ENCODE results near the gene CLDN24. TPM values are rescaled to one million over a fixed set of nuclear protein-coding genes. Genes with fewer than 3 reads are reported as not detected.

Gene CLDN24
- total and polyA plus RNA-seq, 2 donors (not counting 3 experiments of a cell fraction or from before 2014, with no cell fraction given) = not detected

- TF ChIP-seq POLR2AphosphoS5 (IDR thresholded peaks at IDR 0.05; ENCODE audit: insufficient read depth, low read depth, low read length) (no peak), FOS (IDR thresholded peaks at IDR 0.05; ENCODE audit: borderline replicate concordance, insufficient read depth, low read length) (no peak), GATA2 (IDR thresholded peaks at IDR 0.05; ENCODE audit: insufficient read depth, insufficient read length, low read depth, low read length) (no peak), MAX (IDR thresholded peaks at IDR 0.05; ENCODE audit: insufficient read depth, insufficient read length) (no peak), MYC (IDR thresholded peaks at IDR 0.05; ENCODE audit: low read depth, low read length) (no peak), POLR2A (IDR thresholded peaks at IDR 0.05; ENCODE audit: low read depth, low read length) (no peak), JUN (IDR thresholded peaks at IDR 0.05; ENCODE audit: borderline replicate concordance, insufficient read depth, insufficient read length, low read depth) (no peak), EZH2 (IDR thresholded peaks at IDR 0.05; ENCODE audit: borderline replicate concordance, low read depth, low read length, severe bottlenecking) (no peak), CTCF (IDR thresholded peaks at IDR 0.05; ENCODE audit: extremely low read depth in 1 of 2, insufficient read depth in 1 of 2, low read depth in 1 of 2, low read length in 2 of 2) (no peak)
- Histone ChIP-seq H2AFZ (ENCODE audit: low read depth, low read length) (no peak overlapping the region), H3K27me3 (ENCODE audit: control insufficient read depth in 2 of 2, insufficient read depth in 2 of 2, low read length in 2 of 2) (no peaks in the 10 kb centered on the region), H3K36me3 (ENCODE audit: control insufficient read depth in 2 of 2, extremely low read depth in 1 of 2, insufficient read depth in 2 of 2, low read length in 2 of 2) (peaks cover 2% of the 10 kb centered on the region in 2 experiments), H4K20me1 (replicated peaks; ENCODE audit: control insufficient read depth, extremely low read depth, insufficient read depth, low read length) (no peaks in the 10 kb centered on the region), H3K27ac (ENCODE audit: insufficient read depth, low read depth, low read length) (no peak overlapping the region), H3K79me2 (ENCODE audit: control insufficient read depth, insufficient read depth, low read length) (no peaks in the 10 kb centered on the region), H3K9ac (replicated peaks; ENCODE audit: extremely low read depth, insufficient read depth, low read length) (no peak overlapping the region), H3K4me2 (ENCODE audit: insufficient read depth, low read length) (no peak overlapping the region), H3K9me1 (replicated peaks; ENCODE audit: control insufficient read depth, extremely low read depth, insufficient read depth, low read length) (no peaks in the 10 kb centered on the region), H3K9me3 (replicated peaks; ENCODE audit: control insufficient read depth, insufficient read depth, low read length) (no peaks in the 10 kb centered on the region), H3K4me1 (ENCODE audit: control insufficient read depth, extremely low read depth, insufficient read depth, low read length) (no peaks in the 10 kb centered on the region), H3K4me3 (replicated peaks in 1 of 3; ENCODE audit: insufficient read depth in 1 of 3, low read depth in 1 of 3, low read length in 3 of 3) (no peak overlapping the region)
- DNase-seq (ENCODE audit: low read depth, low spot score) = no peak
- intact Hi-C loops (cut with micrococcal nuclease) = no loop called here
- no peak for FAIRE-seq
- BruUV-seq (replicated peaks) = no TSS peak
- POLR2A ChIA-PET = no interaction called here
- CTCF ChIA-PET = no interaction called here
- dilution Hi-C loops (cut with MboI; ENCODE audit: extremely low pct_ligation_motif_present, low sequenced_read_pairs) = no loop called here
These were observed 1.1 kb upstream of the CLDN24 start for GRCh38 chr4:183323295-183323694.
